Spleen (tissue), 7 donors: ENCODE measurements around the gene ESR1.

Experiments used
- POLR2A ChIP-seq, 3 donors: fragments of 450-650 bp; IDR thresholded peaks; one replicate each; pipeline ENCODE4 v1.5.1; 2017; ENCODE audit warnings: antibody characterized with exemption in 3 of 3, mild to moderate bottlenecking in 1 of 3
- POLR2AphosphoS5 ChIP-seq, 3 donors: sonication (generic); formaldehyde crosslinking; IDR thresholded peaks; one replicate each; pipeline ENCODE4 v1.5.1; 2017; ENCODE audit warnings: antibody characterized with exemption in 3 of 3
- TF ChIP-seq, protein P1 (sequence below), 11 experiments: fragments of 200-600 bp in 7 of 11; fragments of 450-650 bp in 4 of 11; sonication (generic) in 4 of 11; IDR thresholded peaks in 8 of 11; conservative IDR thresholded peaks in 3 of 11; 1 replicate in 7 of 11; 2 replicates in 4 of 11; pipeline versions ENCODE4 v1.4.0 to v1.8.0; 2016 to 2021; ENCODE audit warnings: antibody characterized with exemption in 11 of 11, inconsistent platforms in 4 of 11, mild to moderate bottlenecking in 1 of 11
- donor health status: DM: no; HTN: no; CAD: no; lungs with moderate emphysema.
- donor health status: DM: no; HTN: no; CAD: no.
- donor health status: DM: no; HTN: no; CAD: no.

DNA sequence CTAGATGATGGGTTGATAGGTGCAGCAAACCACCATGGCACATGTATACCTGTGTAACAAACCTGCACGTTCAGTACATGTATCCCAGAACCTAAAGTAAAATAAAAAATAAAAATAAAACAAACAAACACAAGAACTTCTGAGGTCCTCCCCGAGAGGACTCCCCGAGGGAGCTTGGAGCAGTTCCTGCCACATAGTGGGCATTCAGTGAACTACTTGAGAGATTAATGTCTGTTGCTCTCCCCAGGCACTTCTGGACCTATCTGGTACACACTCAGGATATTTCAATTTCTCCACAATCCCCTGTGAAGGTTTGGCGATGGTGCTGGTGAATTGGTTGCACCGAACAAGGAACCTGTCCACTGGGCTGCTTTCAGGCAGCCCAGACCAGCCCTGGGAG, 311.2 kb downstream of the ESR1 start:
- TF ChIP-seq POLR2A (IDR thresholded peaks at IDR 0.05) (no peak), POLR2AphosphoS5 (IDR thresholded peaks at IDR 0.05) (no peak)
- TF ChIP-seq, protein P1, sequence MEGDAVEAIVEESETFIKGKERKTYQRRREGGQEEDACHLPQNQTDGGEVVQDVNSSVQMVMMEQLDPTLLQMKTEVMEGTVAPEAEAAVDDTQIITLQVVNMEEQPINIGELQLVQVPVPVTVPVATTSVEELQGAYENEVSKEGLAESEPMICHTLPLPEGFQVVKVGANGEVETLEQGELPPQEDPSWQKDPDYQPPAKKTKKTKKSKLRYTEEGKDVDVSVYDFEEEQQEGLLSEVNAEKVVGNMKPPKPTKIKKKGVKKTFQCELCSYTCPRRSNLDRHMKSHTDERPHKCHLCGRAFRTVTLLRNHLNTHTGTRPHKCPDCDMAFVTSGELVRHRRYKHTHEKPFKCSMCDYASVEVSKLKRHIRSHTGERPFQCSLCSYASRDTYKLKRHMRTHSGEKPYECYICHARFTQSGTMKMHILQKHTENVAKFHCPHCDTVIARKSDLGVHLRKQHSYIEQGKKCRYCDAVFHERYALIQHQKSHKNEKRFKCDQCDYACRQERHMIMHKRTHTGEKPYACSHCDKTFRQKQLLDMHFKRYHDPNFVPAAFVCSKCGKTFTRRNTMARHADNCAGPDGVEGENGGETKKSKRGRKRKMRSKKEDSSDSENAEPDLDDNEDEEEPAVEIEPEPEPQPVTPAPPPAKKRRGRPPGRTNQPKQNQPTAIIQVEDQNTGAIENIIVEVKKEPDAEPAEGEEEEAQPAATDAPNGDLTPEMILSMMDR (IDR thresholded peaks at IDR 0.05 in 8 of 11, conservative IDR thresholded peaks at IDR 0.05 in 3 of 11): no peak
